Muscle layer of colon (tissue), 2 donors: ENCODE measurements around the gene ALPK3.

Experiments
- H3K27ac ChIP-seq: one replicate; pipeline ENCODE4 v1.7.0; 2013; ENCODE audit warnings: low read depth, mild to moderate bottlenecking, low read length, moderate library complexity
- H3K27me3 ChIP-seq, 2 donors: one replicate each; pipeline ENCODE4 v1.7.0; 2013; ENCODE audit warnings: low read length in 2 of 2, mild to moderate bottlenecking in 2 of 2; ENCODE audit not compliant: insufficient read depth in 2 of 2, control insufficient read depth in 1 of 2
- H3K36me3 ChIP-seq: one replicate; pipeline ENCODE4 v1.7.0; 2013; ENCODE audit warnings: mild to moderate bottlenecking, low read length; ENCODE audit not compliant: insufficient read depth
- H3K4me1 ChIP-seq: one replicate; pipeline ENCODE4 v1.7.0; 2013; ENCODE audit warnings: mild to moderate bottlenecking, low read length; ENCODE audit not compliant: insufficient read depth
- H3K4me3 ChIP-seq, 2 donors: one replicate each; pipeline ENCODE4 v1.7.0; 2013; ENCODE audit warnings: low read length in 2 of 2, low read depth in 1 of 2, mild to moderate bottlenecking in 1 of 2, moderate library complexity in 1 of 2
- H3K9ac ChIP-seq: one replicate; pipeline ENCODE4 v1.7.0; 2013; ENCODE audit warnings: low read length
- H3K9me3 ChIP-seq: one replicate; pipeline ENCODE4 v1.7.0; 2013; ENCODE audit warnings: mild to moderate bottlenecking, low read length
- donor health status: abdominal sarcoma.
- donor health status: Adenocarcinoma of cecum.

ALPK3 gene

GRCh38 chr15:84855765-84856164 lies 38.6 kb downstream of the ALPK3 start:
- no peaks in the 10 kb centered on the region for H3K4me1 ChIP-seq
- H3K27me3 ChIP-seq, result no peaks in the 10 kb centered on the region
- no peak overlapping the region for H3K9ac ChIP-seq
- no peak overlapping the region for H3K27ac ChIP-seq
- peaks cover 18% of the 10 kb centered on the region for H3K36me3 ChIP-seq
- H3K9me3 ChIP-seq, result no peaks in the 10 kb centered on the region
- H3K4me3 ChIP-seq, result no peak overlapping the region

GRCh38 chr15:84856731-84857417 lies 39.7 kb downstream of the ALPK3 start:
- Histone ChIP-seq H3K4me3 (no peak overlapping the region), H3K27ac (no peak overlapping the region), H3K27me3 (no peaks in the 10 kb centered on the region), H3K9me3 (no peaks in the 10 kb centered on the region), H3K9ac (no peak overlapping the region), H3K4me1 (no peaks in the 10 kb centered on the region), H3K36me3 (peaks cover 18% of the 10 kb centered on the region)

GRCh38 chr15:84857418-84858004 lies 40.4 kb downstream of the ALPK3 start:
- no peak overlapping the region for H3K9ac ChIP-seq
- no peaks in the 10 kb centered on the region for H3K9me3 ChIP-seq
- H3K36me3 ChIP-seq, result peaks cover 24% of the 10 kb centered on the region
- H3K27me3 ChIP-seq, result no peaks in the 10 kb centered on the region
- H3K4me3 ChIP-seq, result no peak overlapping the region
- H3K4me1 ChIP-seq, result no peaks in the 10 kb centered on the region
- H3K27ac ChIP-seq, result no peak overlapping the region

- H3K27me3 ChIP-seq, result no peaks in the 10 kb centered on the region
- H3K9ac ChIP-seq, result no peak overlapping the region
- H3K36me3 ChIP-seq, result peaks cover 27% of the 10 kb centered on the region
Measured at GRCh38 chr15:84858231-84858630, 41.1 kb downstream of the ALPK3 start.

GRCh38 chr15:84859144-84859543 lies 42.0 kb downstream of the ALPK3 start:
- Histone ChIP-seq H3K36me3 (peaks cover 34% of the 10 kb centered on the region), H3K27ac (no peak overlapping the region), H3K9me3 (no peaks in the 10 kb centered on the region), H3K27me3 (no peaks in the 10 kb centered on the region), H3K4me1 (peaks cover 7% of the 10 kb centered on the region), H3K9ac (no peak overlapping the region), H3K4me3 (no peak overlapping the region)

More at GRCh38 chr15:84858231-84858630, 41.1 kb downstream of the ALPK3 start:
- Histone ChIP-seq H3K27ac (no peak overlapping the region), H3K4me3 (no peak overlapping the region), H3K4me1 (no peaks in the 10 kb centered on the region), H3K9me3 (no peaks in the 10 kb centered on the region)

GRCh38 chr15:84859651-84860050 lies 42.5 kb downstream of the ALPK3 start:
- no peaks in the 10 kb centered on the region for H3K27me3 ChIP-seq
- no peak overlapping the region for H3K4me3 ChIP-seq
- no peaks in the 10 kb centered on the region for H3K9me3 ChIP-seq
- H3K9ac ChIP-seq, result no peak overlapping the region
- H3K36me3 ChIP-seq, result peaks cover 40% of the 10 kb centered on the region
- H3K4me1 ChIP-seq, result peaks cover 7% of the 10 kb centered on the region
- H3K27ac ChIP-seq, result no peak overlapping the region

- Histone ChIP-seq H3K4me3 (no peak overlapping the region), H3K27ac (no peak overlapping the region), H3K27me3 (no peaks in the 10 kb centered on the region), H3K9ac (no peak overlapping the region), H3K9me3 (no peaks in the 10 kb centered on the region), H3K4me1 (peaks cover 7% of the 10 kb centered on the region), H3K36me3 (peaks cover 28% of the 10 kb centered on the region)
Measured at GRCh38 chr15:84861781-84862180, 44.6 kb downstream of the ALPK3 start.

- H3K9me3 ChIP-seq, result no peaks in the 10 kb centered on the region
- no peak overlapping the region for H3K27ac ChIP-seq
- peaks cover 25% of the 10 kb centered on the region for H3K36me3 ChIP-seq
- H3K27me3 ChIP-seq, result no peaks in the 10 kb centered on the region
- no peak overlapping the region for H3K9ac ChIP-seq
- H3K4me3 ChIP-seq, result no peak overlapping the region
- peaks cover 7% of the 10 kb centered on the region for H3K4me1 ChIP-seq
Measured at GRCh38 chr15:84862214-84862975, 45.2 kb downstream of the ALPK3 start.

GRCh38 chr15:84863565-84864443 lies 46.6 kb downstream of the ALPK3 start:
- Histone ChIP-seq H3K9ac (no peak overlapping the region), H3K27me3 (no peaks in the 10 kb centered on the region), H3K36me3 (peaks cover 21% of the 10 kb centered on the region), H3K9me3 (no peaks in the 10 kb centered on the region), H3K27ac (no peak overlapping the region), H3K4me1 (peaks cover 7% of the 10 kb centered on the region), H3K4me3 (no peak overlapping the region)

- no peak overlapping the region for H3K9ac ChIP-seq
- H3K9me3 ChIP-seq, result no peaks in the 10 kb centered on the region
- peaks cover 7% of the 10 kb centered on the region for H3K4me1 ChIP-seq
- H3K36me3 ChIP-seq, result peaks cover 21% of the 10 kb centered on the region
- H3K27ac ChIP-seq, result no peak overlapping the region
- no peak overlapping the region for H3K4me3 ChIP-seq
- no peaks in the 10 kb centered on the region for H3K27me3 ChIP-seq
Measured at GRCh38 chr15:84864444-84864795, 47.3 kb downstream of the ALPK3 start.

- peaks cover 7% of the 10 kb centered on the region for H3K4me1 ChIP-seq
- peaks cover 21% of the 10 kb centered on the region for H3K36me3 ChIP-seq
- no peaks in the 10 kb centered on the region for H3K9me3 ChIP-seq
- no peak overlapping the region for H3K9ac ChIP-seq
- H3K27me3 ChIP-seq, result no peaks in the 10 kb centered on the region
- H3K4me3 ChIP-seq, result no peak overlapping the region
- no peak overlapping the region for H3K27ac ChIP-seq
Measured at GRCh38 chr15:84865074-84865569, 48.0 kb downstream of the ALPK3 start.
